Liver (tissue), 9 donors: ENCODE results near the gene TNNI3K. TPM values are rescaled to one million over a fixed set of nuclear protein-coding genes. Genes with fewer than 3 reads are reported as not detected.

Experiments used
- DNase-seq: peaks from one replicate; pipeline ENCODE4 v3.0.0-alpha.2; 2017; ENCODE audit warnings: low spot score
- H3K27ac ChIP-seq, 2 donors: one replicate each; pipeline ENCODE4 v1.7.0; 2013; ENCODE audit warnings: inconsistent platforms in 2 of 2, low read length in 2 of 2, control low read depth in 1 of 2, low read depth in 1 of 2, mild to moderate bottlenecking in 1 of 2
- H3K27me3 ChIP-seq, 4 donors: one replicate each; pipeline versions ENCODE4 v1.6.1 to v1.7.0; 2013; ENCODE audit warnings: low read length in 3 of 4, inconsistent platforms in 1 of 4, mild to moderate bottlenecking in 1 of 4, moderate library complexity in 1 of 4; ENCODE audit not compliant: control insufficient read depth in 4 of 4, insufficient read depth in 4 of 4
- H3K36me3 ChIP-seq, 4 donors: one replicate each; pipeline versions ENCODE4 v1.6.1 to v1.7.0; 2013; ENCODE audit warnings: low read length in 3 of 4, mild to moderate bottlenecking in 3 of 4, low read depth in 1 of 4, moderate library complexity in 1 of 4; ENCODE audit not compliant: control insufficient read depth in 4 of 4, insufficient read depth in 3 of 4
- H3K4me1 ChIP-seq, 4 donors: one replicate each; pipeline versions ENCODE4 v1.6.1 to v1.7.0; 2013; ENCODE audit warnings: low read length in 3 of 4, mild to moderate bottlenecking in 3 of 4, moderate library complexity in 1 of 4; ENCODE audit not compliant: control insufficient read depth in 4 of 4, insufficient read depth in 4 of 4
- H3K4me3 ChIP-seq, 3 donors: one replicate each; pipeline versions ENCODE4 v1.6.1 to v1.7.0; 2013; ENCODE audit warnings: low read length in 3 of 3, control low read depth in 1 of 3, low read depth in 1 of 3, mild to moderate bottlenecking in 1 of 3
- H3K9ac ChIP-seq, 2 donors: one replicate each; pipeline ENCODE4 v1.7.0; 2013; ENCODE audit warnings: low read length in 2 of 2, mild to moderate bottlenecking in 2 of 2, moderate library complexity in 2 of 2, control low read depth in 1 of 2, low read depth in 1 of 2
- H3K9me3 ChIP-seq, 4 donors: one replicate each; pipeline versions ENCODE4 v1.6.1 to v1.7.0; 2013; ENCODE audit warnings: low read length in 3 of 4; ENCODE audit not compliant: control insufficient read depth in 4 of 4
- EGR1 ChIP-seq, 2 donors: IDR thresholded peaks; 2 replicates each; pipeline ENCODE4 v1.6.1; 2016 to 2018; ENCODE audit warnings: antibody characterized with exemption in 2 of 2, low read depth in 2 of 2
- FOXA1 ChIP-seq: IDR thresholded peaks from 2 replicates; pipeline ENCODE4 v1.6.1; 2016; ENCODE audit warnings: antibody characterized with exemption
- FOXA2 ChIP-seq: IDR thresholded peaks from 2 replicates; pipeline ENCODE4 v1.6.1; 2016; ENCODE audit warnings: antibody characterized with exemption
- GABPA ChIP-seq, 2 donors: IDR thresholded peaks in 1 of 2; conservative IDR thresholded peaks in 1 of 2; 2 replicates each; pipeline ENCODE4 v1.6.1; 2016; ENCODE audit warnings: antibody characterized with exemption in 2 of 2, mild to moderate bottlenecking in 1 of 2, moderate library complexity in 1 of 2
- HNF4A ChIP-seq, 2 donors: conservative IDR thresholded peaks; 2 replicates each; pipeline ENCODE4 v1.6.1; 2016; ENCODE audit warnings: antibody characterized with exemption in 2 of 2, mild to moderate bottlenecking in 2 of 2
- HNF4G ChIP-seq: IDR thresholded peaks from 2 replicates; pipeline ENCODE4 v1.6.1; 2016; ENCODE audit warnings: antibody characterized with exemption
- JUND ChIP-seq, 2 donors: IDR thresholded peaks; 2 replicates each; pipeline ENCODE4 v1.6.1; 2016; ENCODE audit warnings: antibody characterized with exemption in 2 of 2
- NR2F2 ChIP-seq: IDR thresholded peaks from 2 replicates; pipeline ENCODE4 v1.6.1; 2016; ENCODE audit warnings: antibody characterized with exemption
- RAD21 ChIP-seq, 2 donors: IDR thresholded peaks; 2 replicates each; pipeline ENCODE4 v1.6.1; 2016; ENCODE audit warnings: antibody characterized with exemption in 2 of 2, mild to moderate bottlenecking in 2 of 2
- RXRA ChIP-seq, 2 donors: IDR thresholded peaks; 2 replicates each; pipeline ENCODE4 v1.6.1; 2017 to 2018; ENCODE audit warnings: antibody characterized with exemption in 2 of 2, mild to moderate bottlenecking in 1 of 2
- SP1 ChIP-seq: IDR thresholded peaks from 2 replicates; pipeline ENCODE4 v1.6.1; 2018; ENCODE audit warnings: antibody characterized with exemption, mild to moderate bottlenecking
- WGBS: extraction: QIAGEN DNeasy Blood & Tissue Kit; methylation state at CpG from one replicate; pipeline ENCODE4 v1.1.7; 2013; 5-methylcytosine and 5-hydroxymethylcytosine counted together
- polyA plus RNA-seq, 2 donors: library from polyadenylated mRNA; stranded (reverse) in 1 of 2; unstranded in 1 of 2; fragments of 200-250 nt in 1 of 2; fragments of >200 nt in 1 of 2; fragmentation: Nextera tagmentation in 1 of 2; extraction: Ambion mirVana in 1 of 2; gene quantifications; one replicate each; pipeline versions ENCODE4 v1.2.1 to v1.2.3, GENCODE V29; 2013 to 2015
- total RNA-seq, 2 donors: library from RNA; depleted of rRNA; stranded (reverse); fragments of >200 nt; gene quantifications; one replicate each; pipeline ENCODE4 v1.2.3, GENCODE V29; 2014
- TF ChIP-seq, protein P1 (sequence below): fragments of 150-350 bp; IDR thresholded peaks from 2 replicates; pipeline ENCODE4 v1.5.1; 2017; ENCODE audit warnings: improper control_type of control experiment, low read depth, low read length; ENCODE audit not compliant: missing input control
- TF ChIP-seq, protein P2 (sequence below): IDR thresholded peaks from 2 replicates; pipeline ENCODE4 v1.6.1; 2016; ENCODE audit warnings: antibody characterized with exemption, mild to moderate bottlenecking
- TF ChIP-seq, protein P3 (sequence below): IDR thresholded peaks from 2 replicates; pipeline ENCODE4 v1.6.1; 2016; ENCODE audit warnings: antibody characterized with exemption
- TF ChIP-seq, protein P4 (sequence below): IDR thresholded peaks from 2 replicates; pipeline ENCODE4 v1.6.1; 2016; ENCODE audit warnings: antibody characterized with exemption
- TF ChIP-seq, protein P5 (sequence below): IDR thresholded peaks from 2 replicates; pipeline ENCODE4 v1.6.1; 2016; ENCODE audit warnings: antibody characterized with exemption
- donor health status: healthy.
- donor health status: healthy.
- donor health status: healthy.
- donor health status: healthy.
- donor health status: healthy.

Gene TNNI3K
- total and polyA plus RNA-seq, 4 donors: 0.09 to 0.10 TPM; not detected in 2

DNA sequence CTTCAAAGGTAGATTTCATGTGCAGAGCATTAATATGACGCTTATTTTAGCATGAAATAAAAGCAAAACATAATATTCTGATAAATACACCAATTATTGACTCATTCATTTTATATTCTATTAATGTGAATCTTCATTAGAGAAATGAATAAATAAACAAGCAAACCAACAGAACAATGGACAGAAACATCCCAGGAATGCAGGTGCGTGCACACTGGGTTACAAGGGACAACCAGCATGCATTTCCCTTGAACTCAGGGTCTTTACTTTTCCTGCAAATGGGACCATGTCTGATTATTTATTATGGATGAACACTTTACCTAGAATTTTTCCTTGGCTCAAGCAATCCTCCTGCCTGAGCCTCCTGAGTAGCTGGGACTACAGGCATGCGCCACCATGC, 263.7 kb downstream of the TNNI3K start:
- H3K36me3 ChIP-seq: no peaks in the 10 kb centered on the region
- no peak for DNase-seq
- H3K9me3 ChIP-seq: no peaks in the 10 kb centered on the region
- no peaks in the 10 kb centered on the region for H3K4me1 ChIP-seq
- H3K4me3 ChIP-seq: no peak overlapping the region
- TF ChIP-seq NR2F2: no peak
- no peak for TF ChIP-seq HNF4A (conservative IDR thresholded peaks at IDR 0.05)
- TF ChIP-seq FOXA1: no peak
- no peak for TF ChIP-seq EGR1 (IDR thresholded peaks at IDR 0.05; ENCODE audit: low read depth in 2 of 2)
- TF ChIP-seq FOXA2: no peak
- TF ChIP-seq GABPA (IDR thresholded peaks at IDR 0.05 in 1 of 2, conservative IDR thresholded peaks at IDR 0.05 in 1 of 2): no peak
- no peak overlapping the region for H3K27ac ChIP-seq
- 76% methylated on average over 3 of the region's 3 CpGs for WGBS
- H3K9ac ChIP-seq: no peak overlapping the region
- peaks cover 0 to 4% (median 2%) of the 10 kb centered on the region in 4 donors for H3K27me3 ChIP-seq

DNA sequence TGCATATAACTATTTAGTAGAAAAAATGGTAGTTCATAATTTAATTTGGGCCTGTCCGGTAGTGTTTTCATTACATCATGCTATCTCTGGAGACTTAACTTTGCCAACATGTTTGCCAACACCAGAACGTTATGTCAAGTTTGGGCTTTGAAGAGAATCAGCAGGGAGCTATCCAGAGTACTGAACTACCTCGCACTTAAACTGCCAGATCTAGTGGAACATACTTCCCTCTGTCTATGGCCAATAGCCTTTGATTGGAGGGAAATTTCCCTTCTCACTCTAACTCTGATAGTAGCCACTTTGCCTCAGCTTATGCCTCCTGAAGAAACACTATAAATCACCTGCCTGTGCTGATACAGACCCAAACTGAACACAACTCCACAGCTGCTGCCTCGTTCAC, 267.2 kb downstream of the TNNI3K start:
- Histone ChIP-seq H3K27me3 (peaks cover 0 to 3% (median 0%) of the 10 kb centered on the region in 4 donors), H3K4me3 (no peak overlapping the region), H3K9me3 (no peaks in the 10 kb centered on the region), H3K27ac (no peak overlapping the region), H3K36me3 (no peaks in the 10 kb centered on the region), H3K9ac (no peak overlapping the region), H3K4me1 (no peaks in the 10 kb centered on the region)
- WGBS: 32% methylated on average over 4 of the region's 4 CpGs
- no peak for DNase-seq
- TF ChIP-seq, protein P1, sequence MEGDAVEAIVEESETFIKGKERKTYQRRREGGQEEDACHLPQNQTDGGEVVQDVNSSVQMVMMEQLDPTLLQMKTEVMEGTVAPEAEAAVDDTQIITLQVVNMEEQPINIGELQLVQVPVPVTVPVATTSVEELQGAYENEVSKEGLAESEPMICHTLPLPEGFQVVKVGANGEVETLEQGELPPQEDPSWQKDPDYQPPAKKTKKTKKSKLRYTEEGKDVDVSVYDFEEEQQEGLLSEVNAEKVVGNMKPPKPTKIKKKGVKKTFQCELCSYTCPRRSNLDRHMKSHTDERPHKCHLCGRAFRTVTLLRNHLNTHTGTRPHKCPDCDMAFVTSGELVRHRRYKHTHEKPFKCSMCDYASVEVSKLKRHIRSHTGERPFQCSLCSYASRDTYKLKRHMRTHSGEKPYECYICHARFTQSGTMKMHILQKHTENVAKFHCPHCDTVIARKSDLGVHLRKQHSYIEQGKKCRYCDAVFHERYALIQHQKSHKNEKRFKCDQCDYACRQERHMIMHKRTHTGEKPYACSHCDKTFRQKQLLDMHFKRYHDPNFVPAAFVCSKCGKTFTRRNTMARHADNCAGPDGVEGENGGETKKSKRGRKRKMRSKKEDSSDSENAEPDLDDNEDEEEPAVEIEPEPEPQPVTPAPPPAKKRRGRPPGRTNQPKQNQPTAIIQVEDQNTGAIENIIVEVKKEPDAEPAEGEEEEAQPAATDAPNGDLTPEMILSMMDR: no peak
- peak in 1 of 2 donors; percentile 12 for TF ChIP-seq RAD21 (IDR thresholded peaks at IDR 0.05)
- TF ChIP-seq, protein P2, sequence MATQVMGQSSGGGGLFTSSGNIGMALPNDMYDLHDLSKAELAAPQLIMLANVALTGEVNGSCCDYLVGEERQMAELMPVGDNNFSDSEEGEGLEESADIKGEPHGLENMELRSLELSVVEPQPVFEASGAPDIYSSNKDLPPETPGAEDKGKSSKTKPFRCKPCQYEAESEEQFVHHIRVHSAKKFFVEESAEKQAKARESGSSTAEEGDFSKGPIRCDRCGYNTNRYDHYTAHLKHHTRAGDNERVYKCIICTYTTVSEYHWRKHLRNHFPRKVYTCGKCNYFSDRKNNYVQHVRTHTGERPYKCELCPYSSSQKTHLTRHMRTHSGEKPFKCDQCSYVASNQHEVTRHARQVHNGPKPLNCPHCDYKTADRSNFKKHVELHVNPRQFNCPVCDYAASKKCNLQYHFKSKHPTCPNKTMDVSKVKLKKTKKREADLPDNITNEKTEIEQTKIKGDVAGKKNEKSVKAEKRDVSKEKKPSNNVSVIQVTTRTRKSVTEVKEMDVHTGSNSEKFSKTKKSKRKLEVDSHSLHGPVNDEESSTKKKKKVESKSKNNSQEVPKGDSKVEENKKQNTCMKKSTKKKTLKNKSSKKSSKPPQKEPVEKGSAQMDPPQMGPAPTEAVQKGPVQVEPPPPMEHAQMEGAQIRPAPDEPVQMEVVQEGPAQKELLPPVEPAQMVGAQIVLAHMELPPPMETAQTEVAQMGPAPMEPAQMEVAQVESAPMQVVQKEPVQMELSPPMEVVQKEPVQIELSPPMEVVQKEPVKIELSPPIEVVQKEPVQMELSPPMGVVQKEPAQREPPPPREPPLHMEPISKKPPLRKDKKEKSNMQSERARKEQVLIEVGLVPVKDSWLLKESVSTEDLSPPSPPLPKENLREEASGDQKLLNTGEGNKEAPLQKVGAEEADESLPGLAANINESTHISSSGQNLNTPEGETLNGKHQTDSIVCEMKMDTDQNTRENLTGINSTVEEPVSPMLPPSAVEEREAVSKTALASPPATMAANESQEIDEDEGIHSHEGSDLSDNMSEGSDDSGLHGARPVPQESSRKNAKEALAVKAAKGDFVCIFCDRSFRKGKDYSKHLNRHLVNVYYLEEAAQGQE: peak; percentile 99

DNA sequence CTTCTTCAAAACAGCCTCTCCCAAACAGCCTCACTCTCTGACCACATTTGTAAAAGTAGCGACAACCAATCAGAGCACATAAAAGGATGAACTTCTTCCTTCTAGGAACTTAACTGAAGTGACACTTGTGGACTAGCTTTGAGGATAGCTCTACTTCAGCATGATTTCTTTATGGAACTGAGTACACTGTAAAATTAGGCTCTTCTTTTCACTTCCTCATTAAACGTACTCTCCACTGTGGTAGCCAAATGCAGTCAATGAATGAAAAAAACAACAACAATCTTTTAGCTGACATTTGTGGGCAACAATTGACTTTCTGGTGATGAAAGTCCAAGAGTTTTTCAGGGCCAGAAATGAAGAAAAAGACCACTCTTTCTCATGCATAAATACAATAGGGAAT, 267.7 kb downstream of the TNNI3K start:
- Histone ChIP-seq H3K9ac (no peak overlapping the region), H3K27ac (no peak overlapping the region), H3K36me3 (no peaks in the 10 kb centered on the region), H3K27me3 (peaks cover 0 to 3% (median 0%) of the 10 kb centered on the region in 4 donors), H3K4me1 (no peaks in the 10 kb centered on the region), H3K9me3 (no peaks in the 10 kb centered on the region), H3K4me3 (no peak overlapping the region)
- no peak for DNase-seq
- WGBS: 65% methylated on average over 2 of the region's 2 CpGs
- TF ChIP-seq HNF4A (conservative IDR thresholded peaks at IDR 0.05) (no peak), GABPA (IDR thresholded peaks at IDR 0.05 in 1 of 2, conservative IDR thresholded peaks at IDR 0.05 in 1 of 2) (no peak), NR2F2 (no peak), HNF4G (no peak), RXRA (IDR thresholded peaks at IDR 0.05) (no peak), JUND (IDR thresholded peaks at IDR 0.05) (no peak), SP1 (no peak), EGR1 (IDR thresholded peaks at IDR 0.05; ENCODE audit: low read depth in 2 of 2) (no peak), RAD21 (IDR thresholded peaks at IDR 0.05) (no peak), FOXA2 (no peak), FOXA1 (no peak)
- TF ChIP-seq, protein P3, sequence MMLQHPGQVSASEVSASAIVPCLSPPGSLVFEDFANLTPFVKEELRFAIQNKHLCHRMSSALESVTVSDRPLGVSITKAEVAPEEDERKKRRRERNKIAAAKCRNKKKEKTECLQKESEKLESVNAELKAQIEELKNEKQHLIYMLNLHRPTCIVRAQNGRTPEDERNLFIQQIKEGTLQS: no peak
- TF ChIP-seq, protein P2: no peak
- TF ChIP-seq, protein P4, sequence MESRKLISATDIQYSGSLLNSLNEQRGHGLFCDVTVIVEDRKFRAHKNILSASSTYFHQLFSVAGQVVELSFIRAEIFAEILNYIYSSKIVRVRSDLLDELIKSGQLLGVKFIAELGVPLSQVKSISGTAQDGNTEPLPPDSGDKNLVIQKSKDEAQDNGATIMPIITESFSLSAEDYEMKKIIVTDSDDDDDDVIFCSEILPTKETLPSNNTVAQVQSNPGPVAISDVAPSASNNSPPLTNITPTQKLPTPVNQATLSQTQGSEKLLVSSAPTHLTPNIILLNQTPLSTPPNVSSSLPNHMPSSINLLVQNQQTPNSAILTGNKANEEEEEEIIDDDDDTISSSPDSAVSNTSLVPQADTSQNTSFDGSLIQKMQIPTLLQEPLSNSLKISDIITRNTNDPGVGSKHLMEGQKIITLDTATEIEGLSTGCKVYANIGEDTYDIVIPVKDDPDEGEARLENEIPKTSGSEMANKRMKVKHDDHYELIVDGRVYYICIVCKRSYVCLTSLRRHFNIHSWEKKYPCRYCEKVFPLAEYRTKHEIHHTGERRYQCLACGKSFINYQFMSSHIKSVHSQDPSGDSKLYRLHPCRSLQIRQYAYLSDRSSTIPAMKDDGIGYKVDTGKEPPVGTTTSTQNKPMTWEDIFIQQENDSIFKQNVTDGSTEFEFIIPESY: no peak
- TF ChIP-seq, protein P5, sequence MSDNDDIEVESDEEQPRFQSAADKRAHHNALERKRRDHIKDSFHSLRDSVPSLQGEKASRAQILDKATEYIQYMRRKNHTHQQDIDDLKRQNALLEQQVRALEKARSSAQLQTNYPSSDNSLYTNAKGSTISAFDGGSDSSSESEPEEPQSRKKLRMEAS: no peak
